OCI-LY7 (cell line): ENCODE results near the gene COL18A1.

ENCODE experiments used
- CTCF ChIP-seq: fragments of 200-600 bp; sonication (generic); conservative IDR thresholded peaks from 2 replicates; pipeline ENCODE4 v1.5.1; 2014; ENCODE audit warnings: mild to moderate bottlenecking, antibody characterized with exemption, low read length, moderate library complexity, mixed read lengths
- EZH2phosphoT487 ChIP-seq: fragments of 200-600 bp; sonication (generic); IDR thresholded peaks from 2 replicates; pipeline ENCODE4 v1.6.1; 2018; ENCODE audit warnings: low read depth, borderline replicate concordance, mild to moderate bottlenecking, mixed run types, antibody characterized with exemption, low read length, moderate library complexity, mixed read lengths

DNA sequence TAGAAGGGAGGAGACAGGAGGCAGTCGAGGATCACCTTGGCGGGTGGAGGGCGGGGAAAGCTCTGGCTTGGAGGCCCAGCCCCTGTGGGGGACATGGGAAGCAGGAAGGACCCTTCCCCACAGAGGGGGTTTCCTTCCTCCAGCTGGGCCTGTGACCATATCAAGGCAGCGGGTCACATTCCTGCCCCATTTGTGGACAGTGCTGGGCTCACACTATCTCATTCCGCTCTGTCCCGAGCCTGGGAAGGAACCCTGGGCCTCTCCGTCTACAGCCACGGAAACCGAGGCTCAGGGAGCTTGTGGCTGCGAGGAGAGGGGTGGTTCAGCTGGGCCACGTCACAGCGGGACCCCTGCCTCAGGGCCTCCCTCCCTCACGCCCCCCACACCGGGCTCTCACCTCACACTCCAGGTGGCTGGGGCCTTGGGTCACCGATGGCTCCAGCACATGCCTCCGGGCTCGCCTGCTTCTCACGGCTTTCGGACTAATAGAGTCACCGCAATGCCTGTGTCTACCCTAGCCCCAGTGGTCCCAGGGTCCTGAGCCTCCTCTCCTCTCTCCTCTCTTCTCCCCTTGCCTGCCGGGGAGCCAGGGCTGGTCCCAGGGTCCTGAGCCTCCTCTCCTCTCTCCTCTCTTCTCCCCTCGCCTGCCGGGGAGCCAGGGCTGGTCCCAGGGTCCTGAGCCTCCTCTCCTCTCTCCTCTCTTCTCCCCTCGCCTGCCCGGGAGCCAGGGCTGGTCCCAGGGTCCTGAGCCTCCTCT is 80.9 kb downstream of the COL18A1 start:
- TF ChIP-seq CTCF (no peak), EZH2phosphoT487 (no peak)
